GM10266 (cell line): ENCODE data around the gene SUCLG2.

Source experiments
- DNase-seq: peaks from one replicate; pipeline ENCODE4 v3.0.0; 2012; ENCODE audit errors: extremely low spot score
- CTCF ChIP-seq: IDR thresholded peaks from 2 replicates; pipeline ENCODE4 v1.5.1; 2012; ENCODE audit warnings: mild to moderate bottlenecking, low read depth; ENCODE audit not compliant: control insufficient read depth, insufficient read depth; ENCODE audit errors: missing control alignments

Gene SUCLG2

GRCh38 chr3:67462187-67462586 lies 192.2 kb downstream of the SUCLG2 start:
- no peak for DNase-seq
- TF ChIP-seq CTCF: no peak

GRCh38 chr3:67461667-67462142 lies 192.7 kb downstream of the SUCLG2 start:
- no peak for DNase-seq

DNA sequence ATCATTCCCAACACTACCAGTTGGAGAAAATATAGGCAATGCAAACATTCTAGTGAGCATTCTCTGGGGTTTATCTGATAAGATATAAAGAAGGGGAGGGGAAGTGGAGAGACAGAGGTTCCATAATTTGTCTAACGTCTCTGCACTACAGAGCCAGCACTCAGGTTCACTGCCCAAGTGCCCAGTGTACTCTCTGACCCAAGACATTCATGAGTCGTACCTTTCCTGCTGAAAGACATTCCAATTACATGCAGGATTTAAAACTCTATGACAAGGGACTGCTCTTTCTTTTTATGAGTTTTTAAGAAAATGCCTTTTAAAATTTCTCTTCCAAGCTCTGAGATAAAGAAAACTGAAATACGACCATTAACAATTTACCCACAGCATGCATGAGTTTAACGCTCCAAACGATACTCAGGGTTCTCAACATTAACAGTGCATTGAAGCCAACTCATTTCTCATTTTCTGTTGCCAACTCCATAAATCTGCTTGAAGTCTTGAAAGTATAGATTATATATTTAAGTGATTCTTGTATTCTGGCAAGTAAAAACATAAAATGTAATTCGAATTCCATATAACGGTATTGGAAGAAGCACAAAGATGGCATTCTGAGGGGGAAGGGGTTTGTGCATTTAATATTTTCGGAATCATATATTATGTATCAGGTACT lies 193.4 kb downstream of the SUCLG2 start:
- DNase-seq: no peak
- no peak for TF ChIP-seq CTCF

More at GRCh38 chr3:67461667-67462142, 192.7 kb downstream of the SUCLG2 start:
- no peak for TF ChIP-seq CTCF

DNA sequence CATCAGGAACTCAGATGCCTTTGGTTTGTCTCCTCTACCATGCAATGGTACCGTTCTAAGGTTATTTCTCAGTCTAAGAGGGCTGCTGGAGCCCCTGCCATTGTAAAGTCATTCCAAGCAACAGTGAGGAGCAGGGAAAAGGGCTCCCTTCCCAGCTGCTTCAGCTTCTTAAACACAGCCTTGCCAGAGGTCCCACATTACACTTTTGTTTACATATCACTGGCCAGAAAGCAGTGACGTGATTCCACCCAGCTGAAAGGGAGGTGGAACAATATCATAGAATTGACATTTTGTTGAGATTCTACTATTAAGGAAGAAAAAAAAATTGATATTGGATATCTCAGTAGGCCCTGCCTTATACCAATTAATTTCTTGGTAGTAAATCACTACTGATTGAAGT lies 194.6 kb downstream of the SUCLG2 start:
- TF ChIP-seq CTCF: no peak
- no peak for DNase-seq

DNA sequence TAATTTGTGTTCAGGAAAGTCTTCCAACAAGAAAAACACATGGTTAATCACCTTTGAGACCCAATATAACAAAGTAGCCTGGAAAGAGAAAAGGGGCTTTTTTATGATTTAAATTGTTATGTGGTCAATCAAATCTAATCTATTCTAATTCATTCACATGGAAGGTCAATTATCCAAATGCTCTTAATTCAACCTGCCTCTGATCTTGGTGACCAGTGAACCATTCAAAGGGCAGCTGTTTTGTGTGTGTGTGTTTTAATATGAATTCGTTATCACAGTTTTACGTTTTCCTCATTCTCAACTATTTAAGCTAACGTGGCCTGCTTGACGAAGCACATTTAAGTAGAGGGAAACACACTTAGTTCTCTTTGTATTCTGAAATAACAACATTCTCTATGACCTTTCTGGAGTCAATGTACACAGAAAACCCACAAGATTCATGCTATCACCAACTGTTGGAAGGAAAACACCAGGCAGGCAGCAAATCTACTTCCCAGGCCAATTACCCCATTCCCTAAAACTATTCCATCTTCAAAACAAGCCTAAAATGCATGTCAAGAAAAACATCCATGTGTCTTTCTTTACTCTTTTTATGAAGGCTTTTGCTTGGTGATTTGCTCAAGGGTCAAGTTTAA lies 195.4 kb downstream of the SUCLG2 start:
- no peak for DNase-seq
- TF ChIP-seq CTCF: no peak

DNA sequence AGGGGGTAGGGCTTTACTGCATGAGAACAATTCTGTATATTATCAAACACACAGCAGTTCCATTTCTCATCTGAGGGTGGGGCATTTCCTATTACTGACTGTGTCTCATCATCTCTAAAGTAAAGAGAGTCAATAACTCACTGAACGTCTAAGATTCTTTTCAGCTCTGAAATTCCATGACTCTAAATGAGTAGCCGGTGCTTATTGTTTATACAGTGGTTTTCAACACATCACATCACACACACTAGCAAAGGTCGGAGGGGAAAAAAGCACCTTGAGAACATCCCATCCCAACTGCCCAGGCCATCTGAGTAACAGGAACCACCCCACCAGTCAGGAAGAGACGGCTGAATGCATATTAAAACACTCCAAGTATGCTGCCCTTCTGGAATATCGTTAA lies 196.0 kb downstream of the SUCLG2 start:
- no peak for DNase-seq
- TF ChIP-seq CTCF: no peak

DNA sequence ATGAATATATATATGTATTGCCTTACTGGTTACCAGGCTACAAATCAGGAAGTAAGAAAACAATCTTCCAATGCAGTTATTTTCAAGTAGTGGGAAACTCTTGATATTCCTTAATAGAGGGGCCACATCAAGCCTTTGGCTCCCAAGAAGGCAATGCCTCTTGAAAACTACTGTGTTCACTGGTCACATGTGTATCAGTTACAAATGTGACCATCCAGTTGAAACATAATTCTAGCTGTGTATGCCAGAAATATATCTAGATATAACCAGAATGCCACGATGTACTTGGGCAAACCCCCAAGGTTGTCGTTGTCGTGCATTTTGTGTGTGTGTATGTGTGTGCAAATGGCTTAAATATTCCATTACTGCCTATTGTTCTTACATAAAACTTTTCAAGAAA lies 200.8 kb downstream of the SUCLG2 start:
- TF ChIP-seq CTCF: no peak
- no peak for DNase-seq
